ENCODE data around the gene INKA2. TPM values are rescaled to one million over a fixed set of nuclear protein-coding genes. Genes with fewer than 3 reads are reported as not detected.

Gene INKA2
- total RNA-seq, 1 experiment from 2014 or later, result 12.3 TPM

GRCh38 chr1:111756124-111756513 lies 16.9 kb upstream of the INKA2 start:
- Histone ChIP-seq H3K79me2 (ENCODE audit: insufficient read depth, low read length) (peaks cover 14% of the 10 kb centered on the region), H2AFZ (ENCODE audit: low read length) (no peak overlapping the region), H4K5ac (ENCODE audit: insufficient read length, low read depth, low read length) (no peak overlapping the region), H3K14ac (ENCODE audit: insufficient read depth, low read length) (peak overlapping the region; percentile 98), H3K56ac (ENCODE audit: insufficient read length, low read depth, low read length) (no peak overlapping the region), H3K23ac (ENCODE audit: insufficient read length, low read depth, low read length) (no peak overlapping the region), H3K9me3 (ENCODE audit: control insufficient read depth, low read depth, low read length) (no peaks in the 10 kb centered on the region), H3T11ph (ENCODE audit: low read length) (no peak overlapping the region), H4K8ac (replicated peaks; ENCODE audit: insufficient read length, low read depth, low read length) (no peak overlapping the region), H3K9ac (ENCODE audit: extremely low read depth, insufficient read length, low read length) (peak overlapping the region; percentile 88), H3K4me1 (ENCODE audit: insufficient read depth, low read length) (no peaks in the 10 kb centered on the region; the same call in none of the 2 replicates), H3K23me2 (ENCODE audit: insufficient read length, low read depth, low read length, poor library complexity, severe bottlenecking) (peaks cover 11% of the 10 kb centered on the region), H2BK12ac (ENCODE audit: insufficient read length, low read depth, low read length) (no peak overlapping the region), H3K4ac (ENCODE audit: low read depth, low read length) (no peak overlapping the region), H2BK15ac (ENCODE audit: low read depth, low read length) (no peak overlapping the region), H3K27me3 (ENCODE audit: insufficient read depth, low read length) (no peaks in the 10 kb centered on the region), H4K20me1 (ENCODE audit: control insufficient read depth, insufficient read depth, insufficient read length) (no peaks in the 10 kb centered on the region), H3K79me1 (ENCODE audit: insufficient read depth, low read depth, low read length, poor library complexity, severe bottlenecking) (peaks cover 7% of the 10 kb centered on the region), H3K18ac (ENCODE audit: insufficient read length, low read depth, low read length) (peak overlapping the region; percentile 89), H3K4me2 (ENCODE audit: insufficient read depth, insufficient read length, low read length) (peak overlapping the region; percentile 95), H4K91ac (ENCODE audit: insufficient read length, low read depth, low read length) (no peak overlapping the region), H3K27ac (ENCODE audit: insufficient read length, low read depth, low read length) (no peak overlapping the region), H2BK20ac (ENCODE audit: low read depth, low read length, poor library complexity, severe bottlenecking) (no peak overlapping the region), H2BK120ac (ENCODE audit: low read depth, low read length, poor library complexity, severe bottlenecking) (no peak overlapping the region), H2BK5ac (ENCODE audit: insufficient read length, low read length) (no peak overlapping the region), H2AK5ac (ENCODE audit: insufficient read length, low read length) (no peak overlapping the region)
- H3K36me3 Mint-ChIP-seq (ENCODE audit: insufficient read depth in 1 of 3, low read depth in 3 of 3), result peaks cover 23 to 41% (median 34%) of the 10 kb centered on the region in 3 experiments
- no peak for TF ChIP-seq CTCF (conservative IDR thresholded peaks at IDR 0.05)
- DNase-seq, result no peak
- WGBS (ENCODE audit: extremely low coverage, insufficient read length, low lambda C conversion rate), result no CpG with 5 or more reads among the region's 35 CpGs
- peak overlapping the region; percentile 80 to 96 for H3K4me3 Mint-ChIP-seq
- no peaks in the 10 kb centered on the region; a peak in 1 of 5 replicates for H3K9me3 Mint-ChIP-seq
- H3K27ac Mint-ChIP-seq, result peak overlapping the region in 2 of 3 experiments; percentile 65 to 71; a peak in 4 of 7 replicates
- H3K4me1 Mint-ChIP-seq, result peaks cover 17 to 19% of the 10 kb centered on the region in 2 experiments
- H3K27me3 Mint-ChIP-seq (ENCODE audit: low read depth), result no peaks in the 10 kb centered on the region; the same call in 1 of the 2 replicates
